Transverse colon (tissue), 4 donors: Measurements from ENCODE around the gene OSBPL10. TPM values are rescaled to one million over a fixed set of nuclear protein-coding genes. Genes with fewer than 3 reads are reported as not detected.
A peak's percentile ranks its signal among the peaks of the same experiment; 100 is the strongest.

Source experiments
- DNase-seq: peaks from one replicate; pipeline ENCODE4 v3.0.0-alpha.2; 2019
- H3K27ac ChIP-seq, 4 donors: fragments of 200-600 bp; sonication (generic); 2 replicates each; pipeline ENCODE4 v1.5.1; 2016 to 2018; ENCODE audit warnings: inconsistent platforms in 4 of 4
- H3K27me3 ChIP-seq: fragments of 200-600 bp; sonication (generic); 2 replicates; pipeline ENCODE4 v1.5.1; 2017; ENCODE audit warnings: inconsistent platforms
- H3K36me3 ChIP-seq, 4 donors: fragments of 200-600 bp; sonication (generic); 2 replicates each; pipeline ENCODE4 v1.5.1; 2017 to 2019; ENCODE audit warnings: inconsistent platforms in 4 of 4
- H3K4me1 ChIP-seq, 4 donors: fragments of 200-600 bp; sonication (generic); 2 replicates each; pipeline ENCODE4 v1.5.1; 2017 to 2020; ENCODE audit warnings: inconsistent platforms in 4 of 4
- H3K4me3 ChIP-seq, 4 donors: fragments of 200-600 bp; sonication (generic); 1 replicate in 1 of 4; 2 replicates in 3 of 4; pipeline versions ENCODE4 v1.5.1 to v1.6.1; 2017 to 2019; ENCODE audit warnings: inconsistent platforms in 4 of 4
- H3K9me3 ChIP-seq, 2 donors: fragments of 200-600 bp; sonication (generic); 2 replicates each; pipeline ENCODE4 v1.5.1; 2017 to 2019; ENCODE audit warnings: inconsistent platforms in 2 of 2
- EP300 ChIP-seq: sonication (generic); formaldehyde crosslinking; IDR thresholded peaks from one replicate; pipeline ENCODE4 v1.6.1; 2017; ENCODE audit warnings: antibody characterized with exemption, low read depth
- POLR2A ChIP-seq: fragments of 450-650 bp; IDR thresholded peaks from one replicate; pipeline ENCODE4 v1.6.1; 2016; ENCODE audit warnings: antibody characterized with exemption, mild to moderate bottlenecking, moderate library complexity
- POLR2AphosphoS5 ChIP-seq, 3 donors: sonication (generic); formaldehyde crosslinking; IDR thresholded peaks; one replicate each; pipeline ENCODE4 v1.6.1; 2016; ENCODE audit warnings: antibody characterized with exemption in 3 of 3
- WGBS, 2 donors: methylation state at CpG; one replicate each; pipeline ENCODE4 v1.1.5; 2018; ENCODE audit warnings: low coverage in 1 of 2; 5-methylcytosine and 5-hydroxymethylcytosine counted together
- in situ Hi-C, 4 donors: fragments of 200-750 bp; cut with MboI; loops; one replicate each; pipeline versions ENCODE4 v1.15.0 to v1.15.1; 2017; ENCODE audit warnings: low sequenced_read_pairs in 3 of 4, low pct_ligation_motif_present in 1 of 4, low pct_unique_long_range_greater_than_20kb in 1 of 4
- intact Hi-C: fragments of 100-400 bp; cut with DNase I; formaldehyde crosslinking; loops from one replicate; pipeline ENCODE4 v1.15.1; 2023; ENCODE audit warnings: low total_unique reads
- total RNA-seq, 4 donors: library from RNA; depleted of rRNA; stranded (reverse); fragments of >200 nt; gene quantifications; one replicate each; pipeline ENCODE4 v1.1.0, GENCODE V29; 2016
- TF ChIP-seq, protein P1 (sequence below), 5 experiments: fragments of 200-600 bp in 3 of 5; fragments of 450-650 bp in 2 of 5; sonication (generic) in 3 of 5; IDR thresholded peaks; 1 replicate in 2 of 5; 2 replicates in 3 of 5; pipeline ENCODE4 v1.5.1; 2016 to 2017; ENCODE audit warnings: antibody characterized with exemption in 5 of 5, inconsistent platforms in 3 of 5, mild to moderate bottlenecking in 2 of 5, moderate library complexity in 1 of 5

The OSBPL10 gene
- total RNA-seq, 4 donors from 2014 or later, result 10.0 to 34.8 (median 19.5) TPM

DNA sequence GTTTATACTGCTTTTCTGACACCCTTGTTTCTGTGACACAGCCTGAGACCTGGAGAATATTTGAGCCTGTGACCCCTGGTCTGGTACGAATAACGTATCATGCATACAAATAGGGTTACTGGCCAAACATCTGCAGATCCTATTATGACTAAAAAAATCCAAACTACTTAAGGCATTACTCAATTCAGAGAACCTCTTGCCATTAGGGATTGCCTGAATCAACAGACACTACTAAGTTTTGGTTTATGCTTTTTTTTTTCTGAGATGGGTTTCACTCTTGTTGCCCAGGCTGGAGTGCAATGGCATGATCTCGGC lies 35.4 kb downstream of the OSBPL10 start:
- 55 to 80% methylated on average over 2 to 3 of the region's 3 CpGs for WGBS, 2 donors
- in situ Hi-C loops (no loop called here), intact Hi-C loops (no loop called here)
- Histone ChIP-seq H3K36me3 (no peaks in the 10 kb centered on the region), H3K4me3 (no peak overlapping the region), H3K9me3 (no peaks in the 10 kb centered on the region), H3K27me3 (no peaks in the 10 kb centered on the region), H3K27ac (peak overlapping the region in 3 of 4 donors; percentile 15 to 51 (median 26)), H3K4me1 (peaks cover 0 to 22% (median 12%) of the 10 kb centered on the region in 4 donors)
- TF ChIP-seq, protein P1, sequence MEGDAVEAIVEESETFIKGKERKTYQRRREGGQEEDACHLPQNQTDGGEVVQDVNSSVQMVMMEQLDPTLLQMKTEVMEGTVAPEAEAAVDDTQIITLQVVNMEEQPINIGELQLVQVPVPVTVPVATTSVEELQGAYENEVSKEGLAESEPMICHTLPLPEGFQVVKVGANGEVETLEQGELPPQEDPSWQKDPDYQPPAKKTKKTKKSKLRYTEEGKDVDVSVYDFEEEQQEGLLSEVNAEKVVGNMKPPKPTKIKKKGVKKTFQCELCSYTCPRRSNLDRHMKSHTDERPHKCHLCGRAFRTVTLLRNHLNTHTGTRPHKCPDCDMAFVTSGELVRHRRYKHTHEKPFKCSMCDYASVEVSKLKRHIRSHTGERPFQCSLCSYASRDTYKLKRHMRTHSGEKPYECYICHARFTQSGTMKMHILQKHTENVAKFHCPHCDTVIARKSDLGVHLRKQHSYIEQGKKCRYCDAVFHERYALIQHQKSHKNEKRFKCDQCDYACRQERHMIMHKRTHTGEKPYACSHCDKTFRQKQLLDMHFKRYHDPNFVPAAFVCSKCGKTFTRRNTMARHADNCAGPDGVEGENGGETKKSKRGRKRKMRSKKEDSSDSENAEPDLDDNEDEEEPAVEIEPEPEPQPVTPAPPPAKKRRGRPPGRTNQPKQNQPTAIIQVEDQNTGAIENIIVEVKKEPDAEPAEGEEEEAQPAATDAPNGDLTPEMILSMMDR (IDR thresholded peaks at IDR 0.05), result no peak
- TF ChIP-seq EP300, result no peak
- TF ChIP-seq POLR2AphosphoS5 (IDR thresholded peaks at IDR 0.05), result no peak
- TF ChIP-seq POLR2A, result no peak
- no peak for DNase-seq

- in situ Hi-C loops (no loop called here), intact Hi-C loops (no loop called here)
- Histone ChIP-seq H3K4me1 (peaks cover 0 to 15% (median 9%) of the 10 kb centered on the region in 4 donors), H3K36me3 (no peaks in the 10 kb centered on the region), H3K4me3 (no peak overlapping the region), H3K27ac (no peak overlapping the region), H3K9me3 (no peaks in the 10 kb centered on the region), H3K27me3 (no peaks in the 10 kb centered on the region)
- TF ChIP-seq EP300 (no peak), POLR2A (no peak), POLR2AphosphoS5 (IDR thresholded peaks at IDR 0.05) (no peak)
- no peak for DNase-seq
These were observed 38.0 kb downstream of the OSBPL10 start for GRCh38 chr3:31943041-31943440.

DNA sequence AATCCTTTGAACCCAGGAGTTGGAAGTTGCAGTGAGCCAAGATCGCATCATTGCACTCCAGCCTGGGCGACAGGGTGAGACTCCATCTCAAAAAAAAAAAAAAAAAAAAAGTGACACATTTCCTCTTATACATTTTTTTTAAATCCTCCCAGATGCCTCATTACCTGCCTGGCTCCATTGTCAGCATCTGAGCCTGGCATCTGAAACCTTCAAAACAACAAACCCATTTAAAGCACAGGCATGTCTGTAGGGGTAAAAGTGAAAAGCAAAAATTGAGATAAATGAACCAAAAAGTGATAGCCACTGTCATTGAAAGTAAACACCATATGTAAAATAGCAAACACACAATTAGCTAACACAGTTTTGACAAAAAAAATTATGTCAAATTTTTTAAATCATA lies 38.6 kb downstream of the OSBPL10 start:
- Histone ChIP-seq H3K9me3 (no peaks in the 10 kb centered on the region), H3K36me3 (no peaks in the 10 kb centered on the region), H3K27ac (no peak overlapping the region), H3K4me1 (peaks cover 0 to 11% (median 3%) of the 10 kb centered on the region in 4 donors), H3K27me3 (no peaks in the 10 kb centered on the region), H3K4me3 (no peak overlapping the region)
- 80 to 100% methylated on average over 2 of the region's 2 CpGs for WGBS, 2 donors
- no peak for DNase-seq
- no peak for TF ChIP-seq POLR2A
- TF ChIP-seq, protein P1 (IDR thresholded peaks at IDR 0.05), result no peak
- in situ Hi-C loops, result no loop called here
- intact Hi-C loops, result no loop called here

- in situ Hi-C loops, result no loop called here
- intact Hi-C loops, result no loop called here
- no peak overlapping the region for H3K27ac ChIP-seq
These were observed 43.8 kb downstream of the OSBPL10 start for GRCh38 chr3:31937225-31937624.

More at GRCh38 chr3:31937225-31937624, 43.8 kb downstream of the OSBPL10 start:
- H3K36me3 ChIP-seq, result no peaks in the 10 kb centered on the region
- TF ChIP-seq POLR2AphosphoS5 (IDR thresholded peaks at IDR 0.05) (no peak), EP300 (no peak), POLR2A (no peak)
- TF ChIP-seq, protein P1 (IDR thresholded peaks at IDR 0.05), result no peak
- no peak for DNase-seq
- H3K27me3 ChIP-seq, result no peaks in the 10 kb centered on the region
- H3K4me3 ChIP-seq, result no peak overlapping the region
- WGBS, 2 donors, result 73 to 84% methylated on average over 2 to 4 of the region's 4 CpGs
- no peaks in the 10 kb centered on the region for H3K9me3 ChIP-seq
- no peaks in the 10 kb centered on the region for H3K4me1 ChIP-seq
